Measurements from ENCODE around the gene UBA5. TPM values are rescaled to one million over a fixed set of nuclear protein-coding genes. Genes with fewer than 3 reads are reported as not detected.

Gene UBA5
- total and polyA plus RNA-seq, 2 of the 13 experiments (the other 11 are each of a cell fraction or from before 2014, with no cell fraction given): 30.2 to 46.8 TPM

DNA sequence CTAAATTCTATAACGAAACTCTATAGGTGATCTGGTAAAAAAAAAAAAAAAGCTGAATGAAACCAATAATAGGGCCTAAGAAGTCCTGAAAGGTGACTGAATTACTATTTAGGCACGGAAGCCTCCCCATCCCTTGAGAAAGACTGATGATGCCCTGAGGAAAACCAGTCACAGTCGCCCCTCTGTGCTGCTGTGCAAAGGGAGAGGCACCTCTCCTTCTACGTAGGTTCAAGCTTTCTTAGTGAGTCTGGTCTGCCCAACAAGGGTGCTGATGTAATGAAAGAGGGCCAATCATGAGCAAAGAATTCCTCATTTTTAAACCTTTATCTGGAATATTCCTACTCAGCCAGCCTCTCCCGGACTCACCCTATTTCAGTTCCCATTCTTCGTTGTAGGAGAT is 50.2 kb downstream of the UBA5 start (continued):
- no peak for TF ChIP-seq REXO4 (CRISPR knock-in tag; IDR thresholded peaks at IDR 0.05; ENCODE audit: borderline replicate concordance)
- no peak for TF ChIP-seq HOXA9 (CRISPR knock-in tag; IDR thresholded peaks at IDR 0.05; ENCODE audit: borderline replicate concordance)

DNA sequence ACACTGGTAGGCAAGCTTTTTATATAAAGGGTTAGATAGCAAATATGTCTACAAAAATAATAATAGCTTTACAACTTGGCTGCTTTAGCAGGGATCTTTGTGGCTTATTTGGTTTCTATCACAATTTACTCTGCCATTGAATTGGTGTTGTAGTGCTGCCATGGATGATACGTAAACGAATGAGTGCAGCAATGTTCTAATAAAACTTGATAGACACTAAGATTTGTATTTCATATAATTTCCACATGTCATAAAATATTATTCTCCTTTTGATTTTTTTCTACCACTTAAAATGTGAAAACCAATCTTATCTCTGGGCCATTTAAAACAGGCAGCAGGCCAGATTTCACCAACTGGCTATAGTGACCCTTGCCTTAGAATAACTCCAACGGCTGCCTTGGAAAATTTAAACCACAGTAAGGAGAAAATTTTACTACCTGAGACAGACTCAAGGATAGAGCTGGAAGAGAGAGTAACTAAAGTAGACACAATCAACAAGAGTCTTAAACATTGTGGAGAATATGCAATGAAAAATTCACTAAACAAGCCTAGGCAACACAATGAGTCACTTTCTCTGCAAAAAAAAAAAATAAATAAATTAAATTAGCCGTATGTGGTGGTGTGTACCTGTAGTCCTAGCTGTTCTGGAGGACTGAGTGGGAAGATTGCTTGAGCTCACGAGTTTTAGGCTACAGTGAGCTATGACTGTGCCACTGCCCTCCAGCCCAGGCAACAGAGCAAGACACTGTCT is 54.0 kb downstream of the UBA5 start:
- DNase-seq (ENCODE audit: low spot score): no peak
- ChIA-PET CTCF (ENCODE audit: low intra/inter-chr PET ratio, low total read pairs) (no interaction called here), POLR2A (no interaction called here)
- H3K4me2 ChIP-seq (ENCODE audit: low read depth, low read length): no peak overlapping the region
- ATAC-seq: no peak
- H2AFZ ChIP-seq (ENCODE audit: low read length): no peak overlapping the region
- no peak overlapping the region for H3K4me3 ChIP-seq (replicated peaks in 1 of 3; ENCODE audit: insufficient read depth in 1 of 3, low read depth in 2 of 3, low read length in 3 of 3)
- no peak overlapping the region for H3K9ac ChIP-seq (ENCODE audit: insufficient read depth, low read depth, low read length)
- no peaks in the 10 kb centered on the region for H3K9me3 ChIP-seq (ENCODE audit: low read length)
- peaks cover 1% of the 10 kb centered on the region for H3K79me2 ChIP-seq (ENCODE audit: insufficient read depth, low read length)
- FAIRE-seq: no peak
- H3K4me1 ChIP-seq (ENCODE audit: insufficient read depth, low read length): no peaks in the 10 kb centered on the region
- H4K20me1 ChIP-seq (ENCODE audit: insufficient read depth, low read length): no peaks in the 10 kb centered on the region
- no peaks in the 10 kb centered on the region; a peak in 1 of 5 replicates for H3K27me3 ChIP-seq (ENCODE audit: control insufficient read depth in 1 of 2, insufficient read depth in 2 of 2, low read length in 2 of 2)
- WGBS (ENCODE audit: low lambda C conversion rate): 94% methylated on average over 5 of the region's 5 CpGs
- peaks cover 8 to 42% of the 10 kb centered on the region in 2 experiments for H3K36me3 ChIP-seq (replicated peaks in 1 of 2; ENCODE audit: control insufficient read depth in 1 of 2, insufficient read depth in 2 of 2, low read length in 2 of 2)
- in situ Hi-C loops (cut with HindIII; ENCODE audit: extremely low pct_ligation_motif_present, low pct_unique_long_range_greater_than_20kb): no loop called here
- no peak overlapping the region for H3K27ac ChIP-seq (ENCODE audit: extremely low read length, insufficient read depth, low read length)
- TF ChIP-seq, protein P1, sequence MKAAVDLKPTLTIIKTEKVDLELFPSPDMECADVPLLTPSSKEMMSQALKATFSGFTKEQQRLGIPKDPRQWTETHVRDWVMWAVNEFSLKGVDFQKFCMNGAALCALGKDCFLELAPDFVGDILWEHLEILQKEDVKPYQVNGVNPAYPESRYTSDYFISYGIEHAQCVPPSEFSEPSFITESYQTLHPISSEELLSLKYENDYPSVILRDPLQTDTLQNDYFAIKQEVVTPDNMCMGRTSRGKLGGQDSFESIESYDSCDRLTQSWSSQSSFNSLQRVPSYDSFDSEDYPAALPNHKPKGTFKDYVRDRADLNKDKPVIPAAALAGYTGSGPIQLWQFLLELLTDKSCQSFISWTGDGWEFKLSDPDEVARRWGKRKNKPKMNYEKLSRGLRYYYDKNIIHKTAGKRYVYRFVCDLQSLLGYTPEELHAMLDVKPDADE (CRISPR knock-in tag; IDR thresholded peaks at IDR 0.05): no peak
- no peak for TF ChIP-seq CBFB (CRISPR knock-in tag; IDR thresholded peaks at IDR 0.05)
- TF ChIP-seq, protein P2, sequence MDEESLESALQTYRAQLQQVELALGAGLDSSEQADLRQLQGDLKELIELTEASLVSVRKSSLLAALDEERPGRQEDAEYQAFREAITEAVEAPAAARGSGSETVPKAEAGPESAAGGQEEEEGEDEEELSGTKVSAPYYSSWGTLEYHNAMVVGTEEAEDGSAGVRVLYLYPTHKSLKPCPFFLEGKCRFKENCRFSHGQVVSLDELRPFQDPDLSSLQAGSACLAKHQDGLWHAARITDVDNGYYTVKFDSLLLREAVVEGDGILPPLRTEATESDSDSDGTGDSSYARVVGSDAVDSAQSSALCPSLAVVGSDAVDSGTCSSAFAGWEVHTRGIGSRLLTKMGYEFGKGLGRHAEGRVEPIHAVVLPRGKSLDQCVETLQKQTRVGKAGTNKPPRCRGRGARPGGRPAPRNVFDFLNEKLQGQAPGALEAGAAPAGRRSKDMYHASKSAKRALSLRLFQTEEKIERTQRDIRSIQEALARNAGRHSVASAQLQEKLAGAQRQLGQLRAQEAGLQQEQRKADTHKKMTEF (CRISPR knock-in tag; IDR thresholded peaks at IDR 0.05): no peak
- TF ChIP-seq ZNF124 (CRISPR knock-in tag; IDR thresholded peaks at IDR 0.05): no peak
- no peak for TF ChIP-seq ZBTB1 (CRISPR knock-in tag; IDR thresholded peaks at IDR 0.05; ENCODE audit: borderline replicate concordance)
- no peak for TF ChIP-seq IRF2 (CRISPR knock-in tag; IDR thresholded peaks at IDR 0.05)
- TF ChIP-seq ZNF782 (CRISPR knock-in tag; IDR thresholded peaks at IDR 0.05; ENCODE audit: borderline replicate concordance): no peak
- TF ChIP-seq, protein P3, sequence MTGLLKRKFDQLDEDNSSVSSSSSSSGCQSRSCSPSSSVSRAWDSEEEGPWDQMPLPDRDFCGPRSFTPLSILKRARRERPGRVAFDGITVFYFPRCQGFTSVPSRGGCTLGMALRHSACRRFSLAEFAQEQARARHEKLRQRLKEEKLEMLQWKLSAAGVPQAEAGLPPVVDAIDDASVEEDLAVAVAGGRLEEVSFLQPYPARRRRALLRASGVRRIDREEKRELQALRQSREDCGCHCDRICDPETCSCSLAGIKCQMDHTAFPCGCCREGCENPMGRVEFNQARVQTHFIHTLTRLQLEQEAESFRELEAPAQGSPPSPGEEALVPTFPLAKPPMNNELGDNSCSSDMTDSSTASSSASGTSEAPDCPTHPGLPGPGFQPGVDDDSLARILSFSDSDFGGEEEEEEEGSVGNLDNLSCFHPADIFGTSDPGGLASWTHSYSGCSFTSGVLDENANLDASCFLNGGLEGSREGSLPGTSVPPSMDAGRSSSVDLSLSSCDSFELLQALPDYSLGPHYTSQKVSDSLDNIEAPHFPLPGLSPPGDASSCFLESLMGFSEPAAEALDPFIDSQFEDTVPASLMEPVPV (CRISPR knock-in tag; IDR thresholded peaks at IDR 0.05): no peak
- TF ChIP-seq CBX5 (CRISPR knock-in tag; IDR thresholded peaks at IDR 0.05; ENCODE audit: borderline replicate concordance): no peak
- TF ChIP-seq NCOR1 (IDR thresholded peaks at IDR 0.05; ENCODE audit: borderline replicate concordance, low read length): no peak
- TF ChIP-seq SMAD3 (CRISPR knock-in tag; IDR thresholded peaks at IDR 0.05): no peak
- intact Hi-C loops (cut with micrococcal nuclease; ENCODE audit: unreplicated experiment): no loop called here
- BruUV-seq (replicated peaks): no TSS peak

All from HepG2 (cell line).